ENCODE data around the gene NMT1. TPM values are rescaled to one million over a fixed set of nuclear protein-coding genes. Genes with fewer than 3 reads are reported as not detected.
"Not testable (repeated sequence)": the region's sequence is repeated elsewhere in the genome, so short reads cannot be mapped to it uniquely, and the experiment has no call there.

NMT1 gene
- total RNA-seq, 1 experiment from 2014 or later, result 152 TPM

DNA sequence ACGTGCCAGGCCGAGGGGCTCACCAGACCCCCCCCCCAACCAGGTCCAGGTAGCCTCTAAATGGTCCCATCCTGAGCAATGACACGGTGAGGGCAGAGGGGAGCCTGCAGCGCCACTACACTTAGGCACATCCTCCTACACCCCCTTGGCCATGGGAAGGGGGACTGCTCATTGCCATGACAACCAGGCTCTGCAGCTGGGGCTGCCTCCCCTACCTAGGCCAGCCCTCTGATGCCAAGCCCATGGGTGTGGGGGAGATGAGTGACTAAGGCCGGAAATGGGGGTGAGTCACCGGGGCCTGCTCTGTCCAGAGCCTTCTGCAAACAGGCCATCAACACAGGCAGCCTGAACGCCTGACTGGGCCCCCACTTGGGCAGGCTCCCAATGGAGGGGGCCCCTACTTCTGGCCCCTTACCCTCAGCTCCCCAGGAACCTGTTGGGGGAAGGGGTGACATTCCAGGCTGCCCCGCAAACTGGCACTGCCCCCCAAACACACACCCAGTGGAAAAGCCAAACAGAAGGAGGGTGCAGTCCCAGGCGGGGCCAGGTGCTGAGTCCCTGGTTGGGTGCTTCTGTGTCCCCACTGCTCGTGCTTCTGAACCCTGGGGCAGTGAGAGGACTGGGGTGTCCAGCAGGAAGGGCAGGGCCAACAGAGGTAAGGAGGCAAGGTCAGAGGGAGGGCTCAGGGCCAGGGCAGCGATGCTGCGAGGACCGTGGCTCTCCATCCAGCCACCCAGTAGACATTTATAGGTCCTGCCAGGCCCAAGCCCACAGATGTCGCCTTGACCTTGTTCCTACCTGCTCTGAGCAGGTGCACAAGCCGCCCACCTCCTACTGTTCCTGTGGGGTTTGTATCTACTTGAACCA is 63.0 kb downstream of the NMT1 start:
- TF ChIP-seq, protein P1, sequence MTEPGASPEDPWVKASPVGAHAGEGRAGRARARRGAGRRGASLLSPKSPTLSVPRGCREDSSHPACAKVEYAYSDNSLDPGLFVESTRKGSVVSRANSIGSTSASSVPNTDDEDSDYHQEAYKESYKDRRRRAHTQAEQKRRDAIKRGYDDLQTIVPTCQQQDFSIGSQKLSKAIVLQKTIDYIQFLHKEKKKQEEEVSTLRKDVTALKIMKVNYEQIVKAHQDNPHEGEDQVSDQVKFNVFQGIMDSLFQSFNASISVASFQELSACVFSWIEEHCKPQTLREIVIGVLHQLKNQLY (CRISPR knock-in tag; IDR thresholded peaks at IDR 0.05), result no peak
- TF ChIP-seq ZNF232 (CRISPR knock-in tag; IDR thresholded peaks at IDR 0.05), result no peak
- TF ChIP-seq, protein P2, sequence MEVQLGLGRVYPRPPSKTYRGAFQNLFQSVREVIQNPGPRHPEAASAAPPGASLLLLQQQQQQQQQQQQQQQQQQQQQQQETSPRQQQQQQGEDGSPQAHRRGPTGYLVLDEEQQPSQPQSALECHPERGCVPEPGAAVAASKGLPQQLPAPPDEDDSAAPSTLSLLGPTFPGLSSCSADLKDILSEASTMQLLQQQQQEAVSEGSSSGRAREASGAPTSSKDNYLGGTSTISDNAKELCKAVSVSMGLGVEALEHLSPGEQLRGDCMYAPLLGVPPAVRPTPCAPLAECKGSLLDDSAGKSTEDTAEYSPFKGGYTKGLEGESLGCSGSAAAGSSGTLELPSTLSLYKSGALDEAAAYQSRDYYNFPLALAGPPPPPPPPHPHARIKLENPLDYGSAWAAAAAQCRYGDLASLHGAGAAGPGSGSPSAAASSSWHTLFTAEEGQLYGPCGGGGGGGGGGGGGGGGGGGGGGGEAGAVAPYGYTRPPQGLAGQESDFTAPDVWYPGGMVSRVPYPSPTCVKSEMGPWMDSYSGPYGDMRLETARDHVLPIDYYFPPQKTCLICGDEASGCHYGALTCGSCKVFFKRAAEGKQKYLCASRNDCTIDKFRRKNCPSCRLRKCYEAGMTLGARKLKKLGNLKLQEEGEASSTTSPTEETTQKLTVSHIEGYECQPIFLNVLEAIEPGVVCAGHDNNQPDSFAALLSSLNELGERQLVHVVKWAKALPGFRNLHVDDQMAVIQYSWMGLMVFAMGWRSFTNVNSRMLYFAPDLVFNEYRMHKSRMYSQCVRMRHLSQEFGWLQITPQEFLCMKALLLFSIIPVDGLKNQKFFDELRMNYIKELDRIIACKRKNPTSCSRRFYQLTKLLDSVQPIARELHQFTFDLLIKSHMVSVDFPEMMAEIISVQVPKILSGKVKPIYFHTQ (CRISPR knock-in tag; IDR thresholded peaks at IDR 0.05), result no peak
- no peak for TF ChIP-seq NFATC4 (CRISPR knock-in tag; IDR thresholded peaks at IDR 0.05)
- no peak for TF ChIP-seq TEAD4 (CRISPR knock-in tag; IDR thresholded peaks at IDR 0.05)
- TF ChIP-seq, protein P3, sequence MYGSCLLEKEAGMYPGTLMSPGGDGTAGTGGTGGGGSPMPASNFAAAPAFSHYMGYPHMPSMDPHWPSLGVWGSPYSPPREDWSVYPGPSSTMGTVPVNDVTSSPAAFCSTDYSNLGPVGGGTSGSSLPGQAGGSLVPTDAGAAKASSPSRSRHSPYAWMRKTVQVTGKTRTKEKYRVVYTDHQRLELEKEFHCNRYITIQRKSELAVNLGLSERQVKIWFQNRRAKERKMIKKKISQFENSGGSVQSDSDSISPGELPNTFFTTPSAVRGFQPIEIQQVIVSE (CRISPR knock-in tag; IDR thresholded peaks at IDR 0.05; ENCODE audit: borderline replicate concordance), result no peak
- TF ChIP-seq MXD4 (CRISPR knock-in tag; IDR thresholded peaks at IDR 0.05; ENCODE audit: borderline replicate concordance), result no peak
- TF ChIP-seq, protein P4, sequence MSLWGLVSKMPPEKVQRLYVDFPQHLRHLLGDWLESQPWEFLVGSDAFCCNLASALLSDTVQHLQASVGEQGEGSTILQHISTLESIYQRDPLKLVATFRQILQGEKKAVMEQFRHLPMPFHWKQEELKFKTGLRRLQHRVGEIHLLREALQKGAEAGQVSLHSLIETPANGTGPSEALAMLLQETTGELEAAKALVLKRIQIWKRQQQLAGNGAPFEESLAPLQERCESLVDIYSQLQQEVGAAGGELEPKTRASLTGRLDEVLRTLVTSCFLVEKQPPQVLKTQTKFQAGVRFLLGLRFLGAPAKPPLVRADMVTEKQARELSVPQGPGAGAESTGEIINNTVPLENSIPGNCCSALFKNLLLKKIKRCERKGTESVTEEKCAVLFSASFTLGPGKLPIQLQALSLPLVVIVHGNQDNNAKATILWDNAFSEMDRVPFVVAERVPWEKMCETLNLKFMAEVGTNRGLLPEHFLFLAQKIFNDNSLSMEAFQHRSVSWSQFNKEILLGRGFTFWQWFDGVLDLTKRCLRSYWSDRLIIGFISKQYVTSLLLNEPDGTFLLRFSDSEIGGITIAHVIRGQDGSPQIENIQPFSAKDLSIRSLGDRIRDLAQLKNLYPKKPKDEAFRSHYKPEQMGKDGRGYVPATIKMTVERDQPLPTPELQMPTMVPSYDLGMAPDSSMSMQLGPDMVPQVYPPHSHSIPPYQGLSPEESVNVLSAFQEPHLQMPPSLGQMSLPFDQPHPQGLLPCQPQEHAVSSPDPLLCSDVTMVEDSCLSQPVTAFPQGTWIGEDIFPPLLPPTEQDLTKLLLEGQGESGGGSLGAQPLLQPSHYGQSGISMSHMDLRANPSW (CRISPR knock-in tag; conservative IDR thresholded peaks at IDR 0.05; ENCODE audit: low read depth), result no peak
- ChIA-PET POLR2A (no interaction called here), CTCF (interaction anchor here (0.6 to 2.4 kb wide), 2 partner anchors 9 to 11 kb away, joined by 3 to 17 read pairs; partner anchors contain the start of gene ACBD4)
- Mint-ChIP-seq H3K4me3 (no peak overlapping the region), H3K4me1 (peaks cover 11% of the 10 kb centered on the region), H3K9me3 (no peaks in the 10 kb centered on the region), H3K36me3 (no peaks in the 10 kb centered on the region), H3K27me3 (ENCODE audit: low read depth) (no peaks in the 10 kb centered on the region), H3K27ac (peak overlapping the region; percentile 65; the same call in 1 of the 2 replicates)
- no peak for DNase-seq (ENCODE audit: low spot score)
- peak; percentile 25 for ATAC-seq

DNA sequence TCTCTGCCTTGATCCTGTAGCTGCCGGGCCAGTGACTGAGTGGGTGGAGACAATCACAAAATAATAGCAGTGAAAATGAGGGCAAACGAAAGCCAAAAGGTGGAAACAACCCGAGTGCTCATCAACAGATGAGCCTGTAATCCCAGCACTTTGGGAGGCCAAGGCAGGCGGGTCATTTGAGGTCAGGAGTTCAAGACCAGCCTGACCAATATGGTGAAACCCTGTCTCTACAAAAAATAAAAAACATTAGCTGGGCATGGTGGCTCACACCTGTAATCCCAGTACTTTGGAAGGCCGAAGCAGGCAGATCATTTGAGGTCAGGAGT is 63.6 kb downstream of the NMT1 start:
- H3K36me3 Mint-ChIP-seq; H3K27me3 Mint-ChIP-seq (ENCODE audit: low read depth); POLR2A ChIA-PET; ATAC-seq; DNase-seq (ENCODE audit: low spot score); H3K27ac Mint-ChIP-seq; H3K4me3 Mint-ChIP-seq; H3K9me3 Mint-ChIP-seq: not testable (repeated sequence)
- CTCF ChIA-PET, result interaction anchor here (2.4 kb wide), 1 partner anchor 11 kb away, joined by 17 read pairs; the partner anchor contains the start of gene ACBD4
- H3K4me1 Mint-ChIP-seq, result peaks cover 11% of the 10 kb centered on the region

DNA sequence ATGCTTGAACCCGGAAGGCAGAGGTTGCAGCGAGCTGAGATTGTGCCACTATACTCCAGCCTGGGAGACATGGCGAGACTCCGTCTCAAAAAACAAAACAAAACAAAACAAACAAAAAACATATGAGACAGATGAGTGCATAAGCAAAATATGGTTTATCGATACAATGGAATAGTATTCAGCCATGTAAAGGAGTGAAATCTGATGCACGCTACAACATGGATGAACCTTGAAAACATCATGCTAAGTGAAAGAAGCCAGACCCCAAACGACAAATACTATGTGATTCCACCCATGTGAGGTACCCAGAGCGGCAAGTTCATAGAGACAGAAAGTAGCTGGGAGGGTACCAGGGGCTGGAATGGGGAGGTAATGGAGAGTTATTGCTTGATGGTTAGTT is 64.4 kb downstream of the NMT1 start:
- no peaks in the 10 kb centered on the region for H3K36me3 Mint-ChIP-seq
- H3K27ac Mint-ChIP-seq, result no peak overlapping the region
- ChIA-PET POLR2A (no interaction called here), CTCF (interaction anchor here (2.3 to 2.4 kb wide), 2 partner anchors 10 kb away, joined by 10 to 17 read pairs; partner anchors contain the start of gene ACBD4)
- TF ChIP-seq SP1 (CRISPR knock-in tag; conservative IDR thresholded peaks at IDR 0.05) (no peak), FOXP1 (CRISPR knock-in tag; IDR thresholded peaks at IDR 0.05; ENCODE audit: borderline replicate concordance) (no peak), IRF2 (CRISPR knock-in tag; IDR thresholded peaks at IDR 0.05; ENCODE audit: borderline replicate concordance, low read depth) (no peak), JAZF1 (CRISPR knock-in tag; IDR thresholded peaks at IDR 0.05) (no peak), GABPB1 (CRISPR knock-in tag; IDR thresholded peaks at IDR 0.05) (no peak)
- TF ChIP-seq, protein P5, sequence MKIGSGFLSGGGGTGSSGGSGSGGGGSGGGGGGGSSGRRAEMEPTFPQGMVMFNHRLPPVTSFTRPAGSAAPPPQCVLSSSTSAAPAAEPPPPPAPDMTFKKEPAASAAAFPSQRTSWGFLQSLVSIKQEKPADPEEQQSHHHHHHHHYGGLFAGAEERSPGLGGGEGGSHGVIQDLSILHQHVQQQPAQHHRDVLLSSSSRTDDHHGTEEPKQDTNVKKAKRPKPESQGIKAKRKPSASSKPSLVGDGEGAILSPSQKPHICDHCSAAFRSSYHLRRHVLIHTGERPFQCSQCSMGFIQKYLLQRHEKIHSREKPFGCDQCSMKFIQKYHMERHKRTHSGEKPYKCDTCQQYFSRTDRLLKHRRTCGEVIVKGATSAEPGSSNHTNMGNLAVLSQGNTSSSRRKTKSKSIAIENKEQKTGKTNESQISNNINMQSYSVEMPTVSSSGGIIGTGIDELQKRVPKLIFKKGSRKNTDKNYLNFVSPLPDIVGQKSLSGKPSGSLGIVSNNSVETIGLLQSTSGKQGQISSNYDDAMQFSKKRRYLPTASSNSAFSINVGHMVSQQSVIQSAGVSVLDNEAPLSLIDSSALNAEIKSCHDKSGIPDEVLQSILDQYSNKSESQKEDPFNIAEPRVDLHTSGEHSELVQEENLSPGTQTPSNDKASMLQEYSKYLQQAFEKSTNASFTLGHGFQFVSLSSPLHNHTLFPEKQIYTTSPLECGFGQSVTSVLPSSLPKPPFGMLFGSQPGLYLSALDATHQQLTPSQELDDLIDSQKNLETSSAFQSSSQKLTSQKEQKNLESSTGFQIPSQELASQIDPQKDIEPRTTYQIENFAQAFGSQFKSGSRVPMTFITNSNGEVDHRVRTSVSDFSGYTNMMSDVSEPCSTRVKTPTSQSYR (CRISPR knock-in tag; IDR thresholded peaks at IDR 0.05), result no peak
- TF ChIP-seq, protein P6, sequence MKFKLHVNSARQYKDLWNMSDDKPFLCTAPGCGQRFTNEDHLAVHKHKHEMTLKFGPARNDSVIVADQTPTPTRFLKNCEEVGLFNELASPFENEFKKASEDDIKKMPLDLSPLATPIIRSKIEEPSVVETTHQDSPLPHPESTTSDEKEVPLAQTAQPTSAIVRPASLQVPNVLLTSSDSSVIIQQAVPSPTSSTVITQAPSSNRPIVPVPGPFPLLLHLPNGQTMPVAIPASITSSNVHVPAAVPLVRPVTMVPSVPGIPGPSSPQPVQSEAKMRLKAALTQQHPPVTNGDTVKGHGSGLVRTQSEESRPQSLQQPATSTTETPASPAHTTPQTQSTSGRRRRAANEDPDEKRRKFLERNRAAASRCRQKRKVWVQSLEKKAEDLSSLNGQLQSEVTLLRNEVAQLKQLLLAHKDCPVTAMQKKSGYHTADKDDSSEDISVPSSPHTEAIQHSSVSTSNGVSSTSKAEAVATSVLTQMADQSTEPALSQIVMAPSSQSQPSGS (CRISPR knock-in tag; IDR thresholded peaks at IDR 0.05; ENCODE audit: borderline replicate concordance, low read depth), result no peak
- H3K4me3 Mint-ChIP-seq, result no peak overlapping the region
- H3K9me3 Mint-ChIP-seq, result no peaks in the 10 kb centered on the region
- H3K27me3 Mint-ChIP-seq (ENCODE audit: low read depth), result no peaks in the 10 kb centered on the region
- ATAC-seq, result no peak
- peaks cover 11% of the 10 kb centered on the region for H3K4me1 Mint-ChIP-seq
- DNase-seq (ENCODE audit: low spot score), result no peak
